HEK293 (cell line): ENCODE measurements around the gene STUM.

Experiments used
- BCL11B ChIP-seq: fragments of 450-650 bp; formaldehyde crosslinking; IDR thresholded peaks from 2 replicates; pipeline ENCODE4 v1.5.1; 2016; ENCODE audit warnings: low read depth, missing biosample characterization, missing genetic modification characterization
- GLIS2 ChIP-seq: fragments of 450-650 bp; formaldehyde crosslinking; IDR thresholded peaks from 2 replicates; pipeline ENCODE4 v1.5.1; 2016; ENCODE audit warnings: missing biosample characterization, missing genetic modification characterization
- KLF10 ChIP-seq: fragments of 450-650 bp; IDR thresholded peaks from 2 replicates; pipeline ENCODE4 v1.5.1; 2018; ENCODE audit warnings: missing biosample characterization, mild to moderate bottlenecking, missing genetic modification characterization
- PATZ1 ChIP-seq: fragments of 450-650 bp; formaldehyde crosslinking; IDR thresholded peaks from 2 replicates; pipeline ENCODE4 v1.5.1; 2016; ENCODE audit warnings: missing biosample characterization, missing genetic modification characterization
- PRDM2 ChIP-seq: fragments of 450-650 bp; formaldehyde crosslinking; IDR thresholded peaks from 2 replicates; pipeline ENCODE4 v1.5.1; 2016; ENCODE audit warnings: missing biosample characterization, missing genetic modification characterization, borderline replicate concordance
- TRIM28 ChIP-seq: IDR thresholded peaks from 2 replicates; pipeline ENCODE4 v1.6.1; 2011; ENCODE audit warnings: low read length, control low read depth, borderline replicate concordance
- ZBTB7A ChIP-seq: fragments of 450-650 bp; formaldehyde crosslinking; IDR thresholded peaks from 2 replicates; pipeline ENCODE4 v1.5.1; 2016; ENCODE audit warnings: low read depth, missing biosample characterization, missing genetic modification characterization
- ZNF175 ChIP-seq: fragments of 450-650 bp; formaldehyde crosslinking; IDR thresholded peaks from 2 replicates; pipeline ENCODE4 v1.5.1; 2016; ENCODE audit warnings: missing biosample characterization, missing genetic modification characterization
- ZNF211 ChIP-seq: fragments of 450-650 bp; formaldehyde crosslinking; IDR thresholded peaks from 2 replicates; pipeline ENCODE4 v1.5.1; 2016; ENCODE audit warnings: low read depth, missing biosample characterization, missing genetic modification characterization
- ZNF221 ChIP-seq: fragments of 450-650 bp; formaldehyde crosslinking; IDR thresholded peaks from 2 replicates; pipeline ENCODE4 v1.5.1; 2017; ENCODE audit warnings: missing biosample characterization, missing genetic modification characterization, borderline replicate concordance
- ZNF24 ChIP-seq: fragments of 450-650 bp; formaldehyde crosslinking; IDR thresholded peaks from 2 replicates; pipeline ENCODE4 v1.5.1; 2016; ENCODE audit warnings: missing biosample characterization, missing genetic modification characterization
- ZNF266 ChIP-seq: fragments of 450-650 bp; formaldehyde crosslinking; IDR thresholded peaks from 2 replicates; pipeline ENCODE4 v1.5.1; 2016; ENCODE audit warnings: missing biosample characterization, missing genetic modification characterization, low read depth
- ZNF398 ChIP-seq: fragments of 450-650 bp; formaldehyde crosslinking; IDR thresholded peaks from 2 replicates; pipeline ENCODE4 v1.5.1; 2017; ENCODE audit warnings: missing biosample characterization, missing genetic modification characterization
- ZNF416 ChIP-seq: fragments of 450-650 bp; formaldehyde crosslinking; IDR thresholded peaks from 2 replicates; pipeline ENCODE4 v1.5.1; 2016; ENCODE audit warnings: missing biosample characterization, missing genetic modification characterization
- ZNF513 ChIP-seq: fragments of 450-650 bp; IDR thresholded peaks from 2 replicates; pipeline ENCODE4 v1.5.1; 2018; ENCODE audit warnings: missing biosample characterization, missing genetic modification characterization
- ZNF560 ChIP-seq: fragments of 450-650 bp; formaldehyde crosslinking; IDR thresholded peaks from 2 replicates; pipeline ENCODE4 v1.5.1; 2017; ENCODE audit warnings: missing biosample characterization, missing genetic modification characterization, borderline replicate concordance
- ZNF610 ChIP-seq: fragments of 450-650 bp; formaldehyde crosslinking; IDR thresholded peaks from 2 replicates; pipeline ENCODE4 v1.5.1; 2016; ENCODE audit warnings: missing biosample characterization, missing genetic modification characterization, borderline replicate concordance
- ZNF623 ChIP-seq: fragments of 450-650 bp; formaldehyde crosslinking; IDR thresholded peaks from 2 replicates; pipeline ENCODE4 v1.5.1; 2016; ENCODE audit warnings: missing biosample characterization, missing genetic modification characterization
- ZNF626 ChIP-seq: fragments of 450-650 bp; sonication (Bioruptor Pico); formaldehyde crosslinking; IDR thresholded peaks from 2 replicates; pipeline ENCODE4 v1.5.1; 2018; ENCODE audit warnings: missing biosample characterization, missing genetic modification characterization, inconsistent platforms
- ZNF658 ChIP-seq: fragments of 450-650 bp; formaldehyde crosslinking; IDR thresholded peaks from 2 replicates; pipeline ENCODE4; 2016; ENCODE audit warnings: missing biosample characterization, missing genetic modification characterization
- ZNF701 ChIP-seq: fragments of 450-650 bp; formaldehyde crosslinking; IDR thresholded peaks from 2 replicates; pipeline ENCODE4 v1.5.1; 2016; ENCODE audit warnings: missing biosample characterization, missing genetic modification characterization
- ZNF785 ChIP-seq: fragments of 450-650 bp; formaldehyde crosslinking; IDR thresholded peaks from 2 replicates; pipeline ENCODE4 v1.5.1; 2016; ENCODE audit warnings: missing biosample characterization, missing genetic modification characterization
- ZNF830 ChIP-seq: fragments of 450-650 bp; IDR thresholded peaks from 2 replicates; pipeline ENCODE4 v1.5.0; 2018; ENCODE audit warnings: missing biosample characterization, missing genetic modification characterization, low read depth, mild to moderate bottlenecking, moderate library complexity
- ZNF837 ChIP-seq: fragments of 450-650 bp; formaldehyde crosslinking; IDR thresholded peaks from 2 replicates; pipeline ENCODE4 v1.5.1; 2016; ENCODE audit warnings: missing biosample characterization, missing genetic modification characterization
- TF ChIP-seq, protein P1 (sequence below): fragments of 450-650 bp; formaldehyde crosslinking; conservative IDR thresholded peaks from 2 replicates; pipeline ENCODE4 v1.5.1; 2016; ENCODE audit warnings: low read depth, missing biosample characterization, missing genetic modification characterization

The STUM gene

GRCh38 chr1:226547754-226548191, 791 bp upstream of the STUM start (continued):
- TF ChIP-seq PATZ1 (tag by site-specific recombination) (peak; percentile 31; the same call in 1 of the 2 replicates), ZNF837 (no peak), ZNF398 (tag by site-specific recombination) (no peak), ZNF560 (no peak), KLF10 (tag by site-specific recombination) (peak; percentile 36; the same call in 1 of the 2 replicates), ZNF221 (tag by site-specific recombination) (no peak), ZNF785 (no peak), BCL11B (tag by site-specific recombination) (no peak), ZNF266 (tag by site-specific recombination) (no peak), ZNF24 (peak; percentile 73), ZNF830 (tag by site-specific recombination) (no peak), ZNF626 (tag by site-specific recombination) (no peak), TRIM28 (peak; percentile 75; the same call in 1 of the 2 replicates), ZNF416 (tag by site-specific recombination) (no peak), ZNF175 (tag by site-specific recombination) (no peak), ZNF211 (no peak), ZNF658 (no peak), ZNF610 (no peak), ZNF513 (tag by site-specific recombination) (no peak), ZBTB7A (no peak), GLIS2 (no peak), ZNF623 (tag by site-specific recombination) (no peak), ZNF701 (tag by site-specific recombination) (no peak), PRDM2 (tag by site-specific recombination) (no peak)
- TF ChIP-seq, protein P1, sequence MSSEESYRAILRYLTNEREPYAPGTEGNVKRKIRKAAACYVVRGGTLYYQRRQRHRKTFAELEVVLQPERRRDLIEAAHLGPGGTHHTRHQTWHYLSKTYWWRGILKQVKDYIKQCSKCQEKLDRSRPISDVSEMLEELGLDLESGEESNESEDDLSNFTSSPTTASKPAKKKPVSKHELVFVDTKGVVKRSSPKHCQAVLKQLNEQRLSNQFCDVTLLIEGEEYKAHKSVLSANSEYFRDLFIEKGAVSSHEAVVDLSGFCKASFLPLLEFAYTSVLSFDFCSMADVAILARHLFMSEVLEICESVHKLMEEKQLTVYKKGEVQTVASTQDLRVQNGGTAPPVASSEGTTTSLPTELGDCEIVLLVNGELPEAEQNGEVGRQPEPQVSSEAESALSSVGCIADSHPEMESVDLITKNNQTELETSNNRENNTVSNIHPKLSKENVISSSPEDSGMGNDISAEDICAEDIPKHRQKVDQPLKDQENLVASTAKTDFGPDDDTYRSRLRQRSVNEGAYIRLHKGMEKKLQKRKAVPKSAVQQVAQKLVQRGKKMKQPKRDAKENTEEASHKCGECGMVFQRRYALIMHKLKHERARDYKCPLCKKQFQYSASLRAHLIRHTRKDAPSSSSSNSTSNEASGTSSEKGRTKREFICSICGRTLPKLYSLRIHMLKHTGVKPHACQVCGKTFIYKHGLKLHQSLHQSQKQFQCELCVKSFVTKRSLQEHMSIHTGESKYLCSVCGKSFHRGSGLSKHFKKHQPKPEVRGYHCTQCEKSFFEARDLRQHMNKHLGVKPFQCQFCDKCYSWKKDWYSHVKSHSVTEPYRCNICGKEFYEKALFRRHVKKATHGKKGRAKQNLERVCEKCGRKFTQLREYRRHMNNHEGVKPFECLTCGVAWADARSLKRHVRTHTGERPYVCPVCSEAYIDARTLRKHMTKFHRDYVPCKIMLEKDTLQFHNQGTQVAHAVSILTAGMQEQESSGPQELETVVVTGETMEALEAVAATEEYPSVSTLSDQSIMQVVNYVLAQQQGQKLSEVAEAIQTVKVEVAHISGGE = no peak
